ENCODE data around the gene GFI1B.

DNA sequence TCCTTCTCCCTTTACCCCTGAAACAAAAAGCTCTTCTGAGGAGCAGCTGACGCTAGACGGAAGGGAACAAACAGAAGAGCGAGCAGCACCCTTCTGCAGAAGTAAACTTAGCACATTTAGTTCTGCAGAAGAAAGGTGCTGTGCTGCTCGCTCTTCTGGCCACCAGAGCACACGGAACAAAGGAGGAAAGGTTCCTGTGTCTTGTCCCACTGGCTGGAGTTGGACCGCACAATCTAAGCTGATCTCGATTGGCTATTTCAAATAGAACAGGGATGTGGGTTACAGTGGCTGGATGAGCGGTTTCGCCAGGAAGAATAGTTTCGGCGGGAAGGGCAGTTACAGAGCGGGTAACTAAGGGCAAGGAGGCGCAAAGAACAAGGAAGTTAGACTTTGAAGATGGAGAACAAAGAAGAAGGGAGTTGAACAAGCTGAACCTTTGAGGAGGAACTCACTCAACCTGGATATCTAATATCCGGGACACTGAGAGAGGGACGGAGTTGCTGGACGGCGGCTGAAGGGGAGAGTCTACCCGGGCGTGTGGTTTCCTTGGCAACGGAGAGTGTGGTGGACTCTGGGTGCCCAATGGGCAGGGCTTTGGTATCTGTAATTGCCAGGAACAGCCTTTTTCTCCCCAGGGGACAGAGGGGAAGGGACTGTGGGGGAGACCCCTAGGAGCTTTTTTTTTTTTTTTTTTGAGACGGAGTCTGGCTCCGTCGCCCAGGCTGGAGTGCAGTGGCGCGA, 59.5 kb downstream of the GFI1B start:
- TF ChIP-seq, protein P1, sequence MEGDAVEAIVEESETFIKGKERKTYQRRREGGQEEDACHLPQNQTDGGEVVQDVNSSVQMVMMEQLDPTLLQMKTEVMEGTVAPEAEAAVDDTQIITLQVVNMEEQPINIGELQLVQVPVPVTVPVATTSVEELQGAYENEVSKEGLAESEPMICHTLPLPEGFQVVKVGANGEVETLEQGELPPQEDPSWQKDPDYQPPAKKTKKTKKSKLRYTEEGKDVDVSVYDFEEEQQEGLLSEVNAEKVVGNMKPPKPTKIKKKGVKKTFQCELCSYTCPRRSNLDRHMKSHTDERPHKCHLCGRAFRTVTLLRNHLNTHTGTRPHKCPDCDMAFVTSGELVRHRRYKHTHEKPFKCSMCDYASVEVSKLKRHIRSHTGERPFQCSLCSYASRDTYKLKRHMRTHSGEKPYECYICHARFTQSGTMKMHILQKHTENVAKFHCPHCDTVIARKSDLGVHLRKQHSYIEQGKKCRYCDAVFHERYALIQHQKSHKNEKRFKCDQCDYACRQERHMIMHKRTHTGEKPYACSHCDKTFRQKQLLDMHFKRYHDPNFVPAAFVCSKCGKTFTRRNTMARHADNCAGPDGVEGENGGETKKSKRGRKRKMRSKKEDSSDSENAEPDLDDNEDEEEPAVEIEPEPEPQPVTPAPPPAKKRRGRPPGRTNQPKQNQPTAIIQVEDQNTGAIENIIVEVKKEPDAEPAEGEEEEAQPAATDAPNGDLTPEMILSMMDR (conservative IDR thresholded peaks at IDR 0.05), result no peak
- no peak for TF ChIP-seq ZFX (IDR thresholded peaks at IDR 0.05)
